Ishikawa (cell line): Measurements from ENCODE around the gene HOXC13.

Experiments used
- EGR1 ChIP-seq: IDR thresholded peaks from 2 replicates; pipeline ENCODE4 v1.6.1; 2012
- NFIC ChIP-seq: IDR thresholded peaks from 2 replicates; pipeline ENCODE4 v1.6.1; 2012
- RAD21 ChIP-seq: IDR thresholded peaks from 2 replicates; pipeline ENCODE4 v1.6.1; 2012; ENCODE audit warnings: low read depth
- TAF1 ChIP-seq: IDR thresholded peaks from 2 replicates; pipeline ENCODE4 v1.6.1; 2012; ENCODE audit warnings: low read depth, mild to moderate bottlenecking
- TCF12 ChIP-seq: IDR thresholded peaks from 2 replicates; pipeline ENCODE4 v1.6.1; 2012; ENCODE audit warnings: low read depth
- TF ChIP-seq, protein P1 (sequence below): IDR thresholded peaks from 2 replicates; pipeline ENCODE4 v1.6.1; 2012
- TF ChIP-seq, protein P2 (sequence below): IDR thresholded peaks from 2 replicates; pipeline ENCODE4 v1.6.1; 2012

DNA sequence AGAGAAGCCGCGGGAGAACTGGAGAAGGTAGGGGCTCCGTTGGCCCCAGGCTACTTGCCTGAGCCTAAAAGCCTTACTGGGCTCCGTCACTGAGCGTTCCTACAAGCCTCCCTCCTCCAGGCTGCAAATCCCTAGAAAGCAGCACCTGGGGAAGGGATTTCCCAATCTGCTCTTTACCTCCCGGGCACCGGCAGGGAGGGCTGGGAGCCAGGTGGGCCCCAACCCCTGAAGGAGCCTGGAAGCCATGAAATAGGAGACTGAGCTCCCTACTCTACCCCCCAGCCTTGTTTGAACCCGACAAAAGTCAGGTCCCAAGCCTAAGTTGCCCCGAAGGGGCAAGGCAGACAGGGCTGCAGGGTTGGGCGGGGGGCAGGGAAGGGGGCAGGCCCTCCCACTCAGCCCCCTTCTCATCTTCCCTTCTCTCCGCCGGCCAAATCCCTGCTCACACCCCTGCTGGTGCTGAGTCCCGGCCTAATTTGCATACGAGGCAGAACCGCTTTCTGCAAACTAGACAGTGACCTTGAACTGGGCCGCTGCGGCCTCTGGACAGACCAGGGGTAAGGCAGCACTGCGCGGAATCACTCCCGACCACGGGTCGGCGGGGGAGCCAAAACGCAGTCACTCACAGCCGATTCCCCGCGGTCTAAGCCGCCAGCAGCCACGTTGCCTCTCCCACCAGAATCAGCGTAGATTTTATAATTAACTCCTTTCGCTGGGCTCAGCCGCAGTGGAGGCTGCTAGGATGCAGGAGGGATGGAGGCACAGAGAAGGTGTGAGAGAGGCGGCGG, 12.4 kb downstream of the HOXC13 start:
- TF ChIP-seq, protein P1, sequence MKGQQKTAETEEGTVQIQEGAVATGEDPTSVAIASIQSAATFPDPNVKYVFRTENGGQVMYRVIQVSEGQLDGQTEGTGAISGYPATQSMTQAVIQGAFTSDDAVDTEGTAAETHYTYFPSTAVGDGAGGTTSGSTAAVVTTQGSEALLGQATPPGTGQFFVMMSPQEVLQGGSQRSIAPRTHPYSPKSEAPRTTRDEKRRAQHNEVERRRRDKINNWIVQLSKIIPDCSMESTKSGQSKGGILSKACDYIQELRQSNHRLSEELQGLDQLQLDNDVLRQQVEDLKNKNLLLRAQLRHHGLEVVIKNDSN, result no peak
- TF ChIP-seq EGR1 (no peak), NFIC (no peak), TAF1 (no peak), RAD21 (no peak), TCF12 (no peak)
- TF ChIP-seq, protein P2, sequence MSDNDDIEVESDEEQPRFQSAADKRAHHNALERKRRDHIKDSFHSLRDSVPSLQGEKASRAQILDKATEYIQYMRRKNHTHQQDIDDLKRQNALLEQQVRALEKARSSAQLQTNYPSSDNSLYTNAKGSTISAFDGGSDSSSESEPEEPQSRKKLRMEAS, result no peak
